GM19351 (cell line): ENCODE data around the gene LRRC57.
"Not testable (repeated sequence)": the region's sequence is repeated elsewhere in the genome, so short reads cannot be mapped to it uniquely, and the experiment has no call there.

Experiments
- ATAC-seq: cut with Tn5 transposase; IDR thresholded peaks from one replicate; pipeline ENCODE4 v1.9.1; 2021; ENCODE audit warnings: mild to moderate bottlenecking, moderate library complexity; ENCODE audit not compliant: unreplicated experiment

LRRC57 gene

GRCh38 chr15:42548249-42549031 is at the start of gene LRRC57, which contains the start of gene HAUS2:
LRRC57 (minus strand) TSS chr15:42548793; CDS start chr15:42548434, 359 bp downstream.
HAUS2 (plus strand) TSS chr15:42548838; CDS start chr15:42548873, 35 bp downstream.
- ATAC-seq, result peak; percentile 72

DNA sequence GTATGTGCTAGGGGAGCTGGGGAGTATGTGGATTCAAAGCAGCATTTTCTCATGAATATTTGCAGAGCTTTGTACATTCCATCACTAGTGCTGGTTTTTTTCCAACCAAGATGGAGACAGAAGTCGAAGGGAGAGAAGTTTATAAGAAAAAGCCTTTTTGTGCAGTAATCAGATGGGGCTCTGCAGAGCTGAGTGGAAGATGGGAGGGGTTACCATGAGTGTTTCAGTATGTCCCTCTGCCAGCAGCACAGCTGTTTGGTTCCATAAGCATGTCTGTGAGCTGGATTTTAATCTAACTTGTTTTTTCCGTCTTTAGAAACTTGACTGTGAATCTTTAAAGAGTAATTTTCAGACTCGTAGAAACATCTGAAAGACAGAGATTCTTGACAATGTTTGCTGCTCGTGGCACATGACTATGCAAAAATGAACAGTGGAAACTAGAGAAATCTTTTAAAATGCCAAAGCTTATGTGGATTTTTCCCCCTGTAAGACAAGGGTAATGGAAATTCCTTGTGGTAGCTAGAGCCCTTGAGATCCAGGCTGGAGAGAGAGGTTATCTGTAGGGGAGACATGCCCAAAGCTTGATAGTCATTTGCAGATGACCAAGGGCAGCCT is 47.1 kb upstream of the LRRC57 start:
- ATAC-seq, result no peak

GRCh38 chr15:42594095-42594494 is 45.5 kb upstream of the LRRC57 start:
- ATAC-seq, result no peak

DNA sequence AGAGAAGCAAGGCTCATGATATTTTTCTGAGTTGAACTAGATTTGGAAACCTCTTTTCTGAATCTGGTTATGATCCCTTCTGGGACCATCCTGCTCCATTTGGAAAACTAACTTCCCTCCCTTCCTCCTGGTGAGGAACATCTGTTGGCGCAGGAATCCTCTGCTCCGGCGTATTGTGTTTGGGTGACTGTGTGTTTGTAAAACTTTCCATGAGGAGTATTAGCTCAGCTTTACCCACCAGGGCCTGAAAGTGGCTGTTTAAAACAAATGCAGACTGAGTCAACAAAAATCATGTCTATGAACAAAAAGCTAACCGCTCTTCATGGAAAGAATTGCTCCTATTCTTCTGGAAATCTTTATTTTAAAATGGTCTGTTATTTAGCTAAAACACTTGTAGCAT is 44.5 kb upstream of the LRRC57 start:
- no peak for ATAC-seq

- no peak for ATAC-seq
Observed at GRCh38 chr15:42592716-42593115, 44.1 kb upstream of the LRRC57 start.

DNA sequence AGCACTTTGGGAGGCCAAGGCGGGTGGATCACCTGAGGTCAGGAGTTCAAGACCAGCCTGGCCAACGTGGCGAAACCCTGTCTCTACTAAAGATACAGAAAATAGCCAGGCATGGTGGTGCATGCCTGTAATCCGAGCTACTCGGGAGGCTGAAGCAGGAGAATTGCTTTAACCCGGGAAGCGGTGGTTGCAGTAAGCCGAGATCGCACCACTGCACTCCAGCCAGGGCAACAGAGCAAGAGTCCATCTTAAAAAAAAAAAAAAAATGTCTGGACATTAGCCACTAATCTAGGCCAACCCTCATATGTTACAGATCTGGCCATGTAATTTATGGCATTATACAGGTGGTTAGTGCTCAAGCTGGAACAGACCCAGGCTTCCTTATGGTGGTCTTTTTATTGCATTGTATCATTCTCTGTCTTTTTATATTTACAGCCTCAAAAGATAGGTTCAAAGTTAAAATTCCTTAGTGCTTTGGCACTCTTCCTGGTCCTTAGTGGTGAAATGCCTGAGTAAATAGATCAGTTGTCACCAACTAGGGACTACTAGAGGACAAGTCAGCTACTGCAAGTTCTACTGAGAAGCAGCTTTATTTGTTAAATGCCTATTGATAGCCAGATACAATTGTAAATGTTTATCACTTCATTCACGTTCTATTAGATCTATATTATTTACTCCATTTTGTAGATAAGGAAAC is 42.8 kb upstream of the LRRC57 start:
- ATAC-seq, result no peak

DNA sequence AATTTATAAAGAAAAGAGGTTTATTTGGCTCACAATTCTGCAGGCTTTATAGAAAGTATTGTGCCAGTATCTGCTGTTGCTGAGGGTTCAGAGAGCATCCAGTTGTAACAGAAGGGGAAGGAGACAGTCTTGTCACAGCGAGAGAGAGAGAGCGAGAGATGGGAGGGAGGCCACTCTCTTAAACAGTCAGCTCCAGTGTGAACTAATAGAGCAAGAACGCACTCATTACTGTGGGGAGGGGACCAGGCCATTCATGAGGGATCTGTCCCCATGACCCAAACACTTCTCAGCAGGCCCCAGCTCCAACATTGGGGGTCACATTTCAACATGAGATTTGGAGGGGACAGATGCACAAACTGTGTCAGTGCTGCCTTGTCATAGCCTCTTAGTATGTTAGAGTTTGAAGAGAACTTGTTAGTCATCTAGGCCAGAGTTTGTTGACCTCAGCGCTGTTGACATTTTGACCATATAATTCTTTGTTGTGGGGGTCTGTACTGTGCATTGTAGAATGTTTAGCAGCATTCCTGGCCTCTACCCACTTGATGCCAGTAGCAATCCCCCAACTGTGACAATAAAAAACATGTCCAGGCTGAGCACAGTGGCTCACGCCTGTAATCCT is 42.1 kb upstream of the LRRC57 start:
- ATAC-seq, result no peak

- ATAC-seq, result no peak
Observed at GRCh38 chr15:42584031-42584765, 35.6 kb upstream of the LRRC57 start.

- no peak for ATAC-seq
Observed at GRCh38 chr15:42582569-42583375, 34.2 kb upstream of the LRRC57 start.

GRCh38 chr15:42581272-42581730 is 32.7 kb upstream of the LRRC57 start:
- peak; percentile 89 for ATAC-seq

GRCh38 chr15:42578984-42579537 is 30.5 kb upstream of the LRRC57 start:
- ATAC-seq, result no peak

- no peak for ATAC-seq
Observed at GRCh38 chr15:42577514-42578031, 29.0 kb upstream of the LRRC57 start.

DNA sequence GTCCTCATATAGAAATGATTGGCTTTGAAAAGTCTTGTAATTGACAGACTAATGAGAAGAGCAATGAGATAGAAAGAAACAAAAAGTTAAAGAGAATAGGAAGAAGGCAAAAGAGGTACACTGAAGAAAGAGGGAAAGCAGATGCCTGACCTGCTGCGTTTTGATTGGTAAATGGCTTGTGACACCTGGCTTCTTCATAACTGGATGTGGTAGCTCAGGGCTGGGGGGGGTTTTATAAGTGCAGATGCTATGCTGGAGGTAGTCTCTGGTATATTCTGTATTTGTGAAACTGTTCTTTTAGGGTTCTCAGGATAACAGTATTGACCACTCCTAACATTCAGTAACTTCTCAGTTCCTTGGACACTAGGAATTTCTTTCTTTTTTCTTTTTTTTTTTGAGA is 28.2 kb upstream of the LRRC57 start:
- ATAC-seq, result no peak

GRCh38 chr15:42576040-42576594 is 27.5 kb upstream of the LRRC57 start:
- no peak for ATAC-seq

DNA sequence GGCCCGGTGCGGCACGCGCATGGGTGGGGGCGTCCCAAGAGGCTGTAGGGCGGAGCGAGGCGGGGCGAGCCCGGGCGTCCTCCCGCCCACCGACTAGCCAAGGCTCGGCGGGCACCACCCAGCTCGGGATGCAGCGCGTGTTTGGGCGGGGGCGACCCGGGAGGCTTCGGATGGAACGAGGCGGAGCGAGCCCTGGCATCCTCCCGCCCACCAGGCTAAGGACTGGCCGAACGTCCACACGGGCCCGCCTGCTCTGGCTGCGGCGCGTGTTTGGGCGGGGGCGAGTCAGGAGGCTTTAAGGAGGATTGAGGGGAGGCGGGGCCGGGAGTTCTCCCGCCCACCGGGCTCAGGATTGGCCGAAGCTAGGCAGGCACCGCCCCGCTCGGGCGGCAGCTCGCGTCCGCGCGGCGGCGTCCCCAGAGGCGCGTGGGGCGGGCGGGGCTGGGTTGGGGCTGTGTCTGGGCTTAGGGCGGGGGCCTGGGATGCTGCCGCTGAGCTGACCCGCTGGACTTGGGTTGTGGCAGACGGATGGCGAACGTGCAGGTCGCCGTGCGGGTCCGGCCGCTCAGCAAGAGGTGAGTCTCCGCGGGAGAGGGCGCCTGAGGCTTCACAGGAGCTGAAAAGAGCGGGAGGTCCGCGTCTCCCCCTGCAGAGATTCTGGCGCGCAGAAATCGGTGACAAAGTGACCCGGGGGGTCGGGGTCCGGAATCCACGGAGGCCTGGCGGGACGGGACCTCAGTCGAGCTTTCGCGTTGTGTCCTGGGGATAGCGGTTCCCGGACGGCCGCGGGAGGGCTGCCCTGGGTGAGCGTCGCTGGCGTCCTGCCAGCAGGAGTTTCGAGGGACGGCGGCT is 26.8 kb upstream of the LRRC57 start, which contains the start of gene STARD9:
Gene STARD9 (plus strand): TSS at position 419 of the 852 bp plus-strand sequence. CDS start 110 bp downstream, at position 529.
- peak; percentile 82 for ATAC-seq

DNA sequence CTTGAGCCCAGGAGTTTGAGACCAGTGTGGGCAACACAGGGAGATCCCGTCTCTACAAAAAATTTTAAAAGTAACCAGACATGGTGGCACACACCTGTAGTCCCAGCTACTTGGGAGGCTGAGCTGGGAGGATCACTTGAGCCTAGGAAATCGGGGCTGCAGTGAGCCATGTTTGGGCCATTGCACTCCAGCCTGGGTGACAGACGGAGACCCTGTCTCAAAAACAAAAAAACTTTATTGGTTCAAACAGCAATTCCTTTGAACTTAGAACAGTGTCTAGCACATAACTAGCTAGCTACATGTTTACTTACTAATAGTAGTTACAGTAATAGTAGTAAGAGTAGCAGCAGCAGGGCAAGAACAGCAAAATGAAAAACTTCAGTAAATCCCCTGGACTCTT is 10.1 kb upstream of the LRRC57 start:
- ATAC-seq, result no peak

DNA sequence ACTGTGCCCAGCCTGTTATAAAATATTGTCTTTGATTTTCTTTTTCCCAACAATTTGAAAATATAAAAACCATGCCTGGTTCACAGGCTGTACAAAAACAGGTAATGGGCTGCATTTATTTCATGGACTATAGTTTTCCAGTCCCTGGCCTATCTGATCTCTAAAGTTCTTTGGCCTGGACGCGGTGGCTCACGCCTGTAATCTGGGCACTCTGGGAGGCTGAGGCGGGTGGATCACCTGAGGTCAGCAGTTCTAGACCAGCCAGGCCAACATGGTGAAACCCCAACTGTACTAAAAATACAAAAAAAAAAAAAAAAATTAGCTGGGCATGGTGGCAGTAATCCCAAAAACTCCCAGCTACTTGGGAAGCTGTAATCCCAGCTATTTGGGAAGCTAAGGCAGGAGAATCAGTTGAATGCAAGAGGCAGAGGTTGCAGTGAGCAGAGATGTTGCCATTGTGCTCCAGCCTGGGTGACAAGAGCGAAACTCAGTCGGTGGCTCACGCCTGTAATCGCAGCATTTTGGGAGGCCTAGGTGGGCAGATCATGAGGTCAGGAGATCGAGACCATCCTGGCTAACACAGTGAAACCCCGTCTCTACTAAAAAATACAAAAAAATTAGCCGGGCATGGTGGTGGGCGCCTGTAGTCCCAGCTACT is 8.1 kb upstream of the LRRC57 start:
- ATAC-seq, result not testable (repeated sequence)
